ENCODE results near the gene RNF187. TPM values are rescaled to one million over a fixed set of nuclear protein-coding genes. Genes with fewer than 3 reads are reported as not detected.

Gene RNF187
- total and polyA plus RNA-seq, 2 donors (not counting 1 experiment from before 2014, with no cell fraction given), result 46.1 to 89.5 TPM

- TF ChIP-seq EZH2 (IDR thresholded peaks at IDR 0.05; ENCODE audit: low read length, missing control alignments), result peak; percentile 86
- TF ChIP-seq, protein P1, sequence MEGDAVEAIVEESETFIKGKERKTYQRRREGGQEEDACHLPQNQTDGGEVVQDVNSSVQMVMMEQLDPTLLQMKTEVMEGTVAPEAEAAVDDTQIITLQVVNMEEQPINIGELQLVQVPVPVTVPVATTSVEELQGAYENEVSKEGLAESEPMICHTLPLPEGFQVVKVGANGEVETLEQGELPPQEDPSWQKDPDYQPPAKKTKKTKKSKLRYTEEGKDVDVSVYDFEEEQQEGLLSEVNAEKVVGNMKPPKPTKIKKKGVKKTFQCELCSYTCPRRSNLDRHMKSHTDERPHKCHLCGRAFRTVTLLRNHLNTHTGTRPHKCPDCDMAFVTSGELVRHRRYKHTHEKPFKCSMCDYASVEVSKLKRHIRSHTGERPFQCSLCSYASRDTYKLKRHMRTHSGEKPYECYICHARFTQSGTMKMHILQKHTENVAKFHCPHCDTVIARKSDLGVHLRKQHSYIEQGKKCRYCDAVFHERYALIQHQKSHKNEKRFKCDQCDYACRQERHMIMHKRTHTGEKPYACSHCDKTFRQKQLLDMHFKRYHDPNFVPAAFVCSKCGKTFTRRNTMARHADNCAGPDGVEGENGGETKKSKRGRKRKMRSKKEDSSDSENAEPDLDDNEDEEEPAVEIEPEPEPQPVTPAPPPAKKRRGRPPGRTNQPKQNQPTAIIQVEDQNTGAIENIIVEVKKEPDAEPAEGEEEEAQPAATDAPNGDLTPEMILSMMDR (conservative IDR thresholded peaks at IDR 0.05 in 1 of 2, IDR thresholded peaks at IDR 0.05 in 1 of 2; ENCODE audit: low read depth in 1 of 2, low read length in 2 of 2), result no peak
- H3K4me1 ChIP-seq (ENCODE audit: control insufficient read depth, extremely low read depth, insufficient read depth, low read length), result no peaks in the 10 kb centered on the region
- H3K4me3 ChIP-seq (replicated peaks in 1 of 4; ENCODE audit: control extremely low read depth in 1 of 4, insufficient read depth in 1 of 4, low read depth in 3 of 4, low read length in 4 of 4), result peak overlapping the region in 2 of 4 experiments; percentile 47 to 48
- no peaks in the 10 kb centered on the region for H3K36me3 ChIP-seq (ENCODE audit: control insufficient read depth, insufficient read depth, low read length)
- no peak overlapping the region for H2AFZ ChIP-seq (ENCODE audit: low read length)
- no peaks in the 10 kb centered on the region for H4K20me1 ChIP-seq (ENCODE audit: control insufficient read depth, extremely low read depth, insufficient read depth, low read length)
- peak overlapping the region; percentile 60 for H3K4me2 ChIP-seq (ENCODE audit: extremely low read depth, insufficient read depth, low read length)
- H3K79me2 ChIP-seq (ENCODE audit: control insufficient read depth, insufficient read depth, low read length), result no peaks in the 10 kb centered on the region
- H3K27ac ChIP-seq (ENCODE audit: insufficient read depth, low read length), result no peak overlapping the region
- H3K9me3 ChIP-seq (ENCODE audit: control insufficient read depth, insufficient read depth, low read depth, low read length), result no peaks in the 10 kb centered on the region
- H3K27me3 ChIP-seq (ENCODE audit: control insufficient read depth, insufficient read depth, low read length), result peaks cover 10% of the 10 kb centered on the region
- DNase-seq (ENCODE audit: low read depth in 2 of 2), result peak; percentile 50 to 61
- no peak overlapping the region for H3K9ac ChIP-seq (ENCODE audit: insufficient read depth, low read length)
Measured at GRCh38 chr1:228445843-228446650, 41.1 kb upstream of the RNF187 start.

DNA sequence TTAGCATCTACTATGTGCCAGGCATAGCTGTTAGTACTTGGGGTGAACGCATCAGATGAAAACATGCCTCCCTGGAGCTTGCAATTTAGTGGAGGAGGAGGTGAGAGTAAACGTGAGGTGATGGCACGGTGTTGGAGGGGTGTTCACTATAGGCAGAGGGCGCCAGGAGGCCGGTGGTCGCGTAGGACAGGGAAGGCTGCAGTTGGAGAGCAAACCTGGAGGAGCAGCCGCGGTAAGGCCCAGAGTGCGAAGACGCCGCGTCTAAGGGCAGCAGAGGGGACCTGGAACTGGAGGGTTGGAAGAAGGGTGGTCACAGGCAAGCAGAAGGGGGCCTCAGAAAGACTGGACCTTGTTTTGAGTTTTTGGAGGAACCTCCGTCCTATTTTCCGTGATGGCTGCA, 40.3 kb upstream of the RNF187 start:
- Histone ChIP-seq H3K4me3 (replicated peaks in 1 of 4; ENCODE audit: control extremely low read depth in 1 of 4, insufficient read depth in 1 of 4, low read depth in 3 of 4, low read length in 4 of 4) (no peak overlapping the region), H3K4me2 (ENCODE audit: extremely low read depth, insufficient read depth, low read length) (no peak overlapping the region), H3K4me1 (ENCODE audit: control insufficient read depth, extremely low read depth, insufficient read depth, low read length) (no peaks in the 10 kb centered on the region), H2AFZ (ENCODE audit: low read length) (no peak overlapping the region), H3K9me3 (ENCODE audit: control insufficient read depth, insufficient read depth, low read depth, low read length) (no peaks in the 10 kb centered on the region), H3K79me2 (ENCODE audit: control insufficient read depth, insufficient read depth, low read length) (no peaks in the 10 kb centered on the region), H3K27me3 (ENCODE audit: control insufficient read depth, insufficient read depth, low read length) (peaks cover 7% of the 10 kb centered on the region), H3K9ac (ENCODE audit: insufficient read depth, low read length) (no peak overlapping the region), H3K36me3 (ENCODE audit: control insufficient read depth, insufficient read depth, low read length) (no peaks in the 10 kb centered on the region), H4K20me1 (ENCODE audit: control insufficient read depth, extremely low read depth, insufficient read depth, low read length) (no peaks in the 10 kb centered on the region), H3K27ac (ENCODE audit: insufficient read depth, low read length) (no peak overlapping the region)
- TF ChIP-seq EZH2 (IDR thresholded peaks at IDR 0.05; ENCODE audit: low read length, missing control alignments), result no peak
- TF ChIP-seq, protein P1 (conservative IDR thresholded peaks at IDR 0.05 in 1 of 2, IDR thresholded peaks at IDR 0.05 in 1 of 2; ENCODE audit: low read depth in 1 of 2, low read length in 2 of 2), result no peak
- no peak for DNase-seq (ENCODE audit: low read depth in 2 of 2)

DNA sequence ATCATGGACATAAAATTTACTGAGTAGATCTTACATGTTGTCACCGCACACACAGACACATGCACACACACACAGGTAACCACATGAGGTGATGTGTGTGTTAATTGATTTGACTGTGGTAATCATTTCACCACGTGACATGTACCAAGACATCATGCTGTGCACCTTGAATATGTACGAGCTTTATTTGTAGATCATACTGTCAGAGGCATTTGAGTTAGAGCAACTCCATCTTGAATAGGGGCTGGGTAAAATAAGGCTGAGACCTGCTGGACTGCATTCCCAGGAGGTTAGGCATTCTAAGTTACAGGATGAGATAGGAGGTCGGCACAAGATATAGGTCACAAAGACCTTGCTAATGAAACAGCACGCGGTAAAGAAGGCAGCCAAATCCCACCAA, 38.8 kb upstream of the RNF187 start:
- no peaks in the 10 kb centered on the region for H3K79me2 ChIP-seq (ENCODE audit: control insufficient read depth, insufficient read depth, low read length)
- TF ChIP-seq EZH2 (IDR thresholded peaks at IDR 0.05; ENCODE audit: low read length, missing control alignments), result no peak
- TF ChIP-seq, protein P1 (conservative IDR thresholded peaks at IDR 0.05 in 1 of 2, IDR thresholded peaks at IDR 0.05 in 1 of 2; ENCODE audit: low read depth in 1 of 2, low read length in 2 of 2), result no peak
- H3K9me3 ChIP-seq (ENCODE audit: control insufficient read depth, insufficient read depth, low read depth, low read length), result no peaks in the 10 kb centered on the region
- H3K27ac ChIP-seq (ENCODE audit: insufficient read depth, low read length), result no peak overlapping the region
- no peak overlapping the region for H3K4me3 ChIP-seq (replicated peaks in 1 of 4; ENCODE audit: control extremely low read depth in 1 of 4, insufficient read depth in 1 of 4, low read depth in 3 of 4, low read length in 4 of 4)
- no peaks in the 10 kb centered on the region for H4K20me1 ChIP-seq (ENCODE audit: control insufficient read depth, extremely low read depth, insufficient read depth, low read length)
- no peak overlapping the region for H3K4me2 ChIP-seq (ENCODE audit: extremely low read depth, insufficient read depth, low read length)
- H2AFZ ChIP-seq (ENCODE audit: low read length), result no peak overlapping the region
- no peaks in the 10 kb centered on the region for H3K4me1 ChIP-seq (ENCODE audit: control insufficient read depth, extremely low read depth, insufficient read depth, low read length)
- peaks cover 1% of the 10 kb centered on the region for H3K27me3 ChIP-seq (ENCODE audit: control insufficient read depth, insufficient read depth, low read length)
- DNase-seq (ENCODE audit: low read depth in 2 of 2), result no peak
- no peaks in the 10 kb centered on the region for H3K36me3 ChIP-seq (ENCODE audit: control insufficient read depth, insufficient read depth, low read length)
- H3K9ac ChIP-seq (ENCODE audit: insufficient read depth, low read length), result no peak overlapping the region

Measured in fibroblast of lung (primary cell).